GM12873 (cell line): ENCODE measurements around the gene KRT3.

Experiments
- TF ChIP-seq, protein P1 (sequence below): IDR thresholded peaks from 2 replicates; pipeline ENCODE4 v1.5.1; 2012; ENCODE audit warnings: low read depth, mild to moderate bottlenecking, moderate library complexity, low read length, control low read depth; ENCODE audit not compliant: insufficient read depth; ENCODE audit errors: missing control alignments

Gene KRT3

DNA sequence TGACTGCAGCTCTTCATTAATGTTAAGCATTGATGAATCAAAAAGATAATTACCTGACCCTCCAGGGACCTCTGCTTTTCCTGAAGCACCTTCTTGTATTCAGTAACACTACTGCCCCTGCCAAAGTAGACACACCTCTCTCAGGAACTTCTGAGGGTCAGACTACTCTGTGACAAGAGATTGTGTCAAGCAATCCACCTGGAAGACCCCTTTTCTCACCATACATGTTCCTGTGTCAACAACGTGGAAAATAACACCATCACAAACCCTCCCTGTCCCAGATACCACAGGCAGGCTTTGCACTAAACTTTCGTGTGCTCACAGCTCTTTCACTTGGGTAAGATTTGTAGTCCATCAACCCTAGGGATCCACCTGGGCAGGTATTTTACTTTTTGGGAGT, 31.9 kb downstream of the KRT3 start:
- TF ChIP-seq, protein P1, sequence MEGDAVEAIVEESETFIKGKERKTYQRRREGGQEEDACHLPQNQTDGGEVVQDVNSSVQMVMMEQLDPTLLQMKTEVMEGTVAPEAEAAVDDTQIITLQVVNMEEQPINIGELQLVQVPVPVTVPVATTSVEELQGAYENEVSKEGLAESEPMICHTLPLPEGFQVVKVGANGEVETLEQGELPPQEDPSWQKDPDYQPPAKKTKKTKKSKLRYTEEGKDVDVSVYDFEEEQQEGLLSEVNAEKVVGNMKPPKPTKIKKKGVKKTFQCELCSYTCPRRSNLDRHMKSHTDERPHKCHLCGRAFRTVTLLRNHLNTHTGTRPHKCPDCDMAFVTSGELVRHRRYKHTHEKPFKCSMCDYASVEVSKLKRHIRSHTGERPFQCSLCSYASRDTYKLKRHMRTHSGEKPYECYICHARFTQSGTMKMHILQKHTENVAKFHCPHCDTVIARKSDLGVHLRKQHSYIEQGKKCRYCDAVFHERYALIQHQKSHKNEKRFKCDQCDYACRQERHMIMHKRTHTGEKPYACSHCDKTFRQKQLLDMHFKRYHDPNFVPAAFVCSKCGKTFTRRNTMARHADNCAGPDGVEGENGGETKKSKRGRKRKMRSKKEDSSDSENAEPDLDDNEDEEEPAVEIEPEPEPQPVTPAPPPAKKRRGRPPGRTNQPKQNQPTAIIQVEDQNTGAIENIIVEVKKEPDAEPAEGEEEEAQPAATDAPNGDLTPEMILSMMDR = no peak

DNA sequence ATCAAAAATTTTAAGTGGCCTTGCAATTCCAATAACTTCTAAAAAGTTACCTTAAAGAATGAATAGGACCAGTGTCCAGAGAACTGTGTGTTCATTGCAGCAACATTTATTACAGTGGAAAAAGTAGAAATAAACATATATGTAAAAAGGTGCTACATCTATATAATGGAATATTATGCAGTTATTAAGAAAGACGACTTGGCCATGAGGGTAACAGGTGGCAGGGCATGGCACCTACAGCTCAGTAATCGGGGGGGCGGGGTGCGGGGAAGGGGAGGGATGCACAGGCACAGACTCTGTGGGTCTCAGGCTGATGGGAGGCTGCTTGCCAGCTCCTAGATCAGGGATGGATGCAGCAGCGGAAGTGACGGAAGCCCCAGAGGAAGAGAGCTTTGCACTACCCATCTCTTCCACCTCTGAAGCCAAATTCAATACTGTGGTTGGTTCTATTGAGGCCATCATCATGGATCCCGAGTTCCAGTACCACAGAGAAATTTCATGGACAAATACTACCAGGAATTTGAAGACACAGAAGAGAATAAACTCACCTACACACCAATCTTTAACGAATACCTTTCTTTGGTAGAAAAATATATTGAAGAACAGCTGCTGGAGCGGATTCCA, 32.8 kb downstream of the KRT3 start:
- TF ChIP-seq, protein P1 = no peak

DNA sequence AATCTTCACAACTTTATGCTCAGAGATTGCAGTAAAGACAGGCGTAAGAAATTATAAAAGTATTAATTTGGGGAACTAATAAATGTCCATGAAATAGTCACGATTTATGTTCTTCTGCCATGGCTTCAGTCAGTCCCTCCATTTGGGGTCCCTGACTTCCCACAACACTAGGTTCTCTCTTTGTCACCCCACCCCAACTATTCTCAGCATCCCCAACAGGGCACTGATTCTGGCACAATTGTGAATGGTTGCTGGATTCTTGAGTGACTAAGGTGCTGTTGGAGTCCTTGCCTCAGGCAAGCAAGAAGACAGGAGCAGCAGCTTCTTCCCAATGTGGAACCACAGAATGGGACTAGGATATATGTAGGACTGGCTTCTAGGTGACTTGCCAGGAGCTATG, 34.1 kb downstream of the KRT3 start:
- TF ChIP-seq, protein P1 = no peak

DNA sequence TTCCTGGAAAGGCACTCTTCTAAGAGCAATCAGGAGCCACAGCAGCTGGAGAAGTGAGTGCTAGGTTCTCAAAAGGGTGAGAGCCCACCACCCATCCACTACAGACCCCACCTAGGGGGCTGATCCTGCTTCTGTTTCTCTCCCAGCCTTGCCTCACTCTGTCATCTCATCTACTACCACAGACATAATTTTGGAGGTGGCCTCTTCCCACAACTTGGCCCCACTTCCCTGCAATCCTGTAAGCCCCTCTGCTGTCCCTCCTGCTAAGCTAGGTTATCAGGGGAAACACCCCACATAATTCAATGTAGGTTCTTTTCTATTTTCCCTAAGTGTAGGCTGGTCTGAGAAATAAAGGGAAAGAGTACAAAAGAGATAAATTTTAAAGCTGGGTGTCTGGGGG, 35.3 kb downstream of the KRT3 start:
- TF ChIP-seq, protein P1 = no peak

DNA sequence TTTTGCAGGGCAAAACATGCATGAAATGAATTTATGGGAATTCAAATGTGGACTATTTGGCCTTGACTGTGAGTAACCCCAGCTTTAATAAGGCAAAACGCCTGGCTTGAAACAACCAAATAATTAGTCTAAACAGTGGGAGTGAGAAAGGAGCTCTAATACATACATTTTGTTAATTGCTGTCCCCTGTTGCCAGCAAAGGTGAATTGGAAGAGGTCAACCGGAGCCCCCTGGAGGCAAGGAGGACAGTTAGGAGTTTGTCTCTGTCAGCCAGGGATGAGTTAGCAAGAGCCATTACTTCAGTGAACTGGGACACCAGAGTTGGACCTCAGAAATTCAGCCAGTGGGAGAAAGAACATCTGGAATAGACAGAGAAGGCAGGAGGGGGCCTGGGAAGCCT, 36.2 kb downstream of the KRT3 start:
- TF ChIP-seq, protein P1 = no peak

DNA sequence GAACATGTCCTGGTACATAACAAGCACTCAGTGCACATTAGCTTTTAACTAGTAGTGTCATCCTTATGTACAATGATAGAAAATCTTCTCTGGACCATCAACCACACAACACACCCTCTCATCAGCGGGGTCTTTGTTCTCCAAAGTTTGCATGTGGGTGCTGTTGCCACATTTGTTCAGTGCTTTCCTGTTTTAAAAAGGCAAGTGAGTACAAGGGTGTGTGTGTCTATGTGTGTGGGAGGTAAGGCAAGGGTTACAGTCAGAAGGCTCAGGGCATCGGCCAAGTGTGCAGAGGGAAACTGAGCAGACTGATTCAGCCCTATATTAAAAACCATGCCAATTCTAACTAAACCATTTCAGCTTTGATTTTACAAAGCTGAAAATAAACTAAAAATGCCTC, 36.7 kb downstream of the KRT3 start:
- TF ChIP-seq, protein P1 = no peak

DNA sequence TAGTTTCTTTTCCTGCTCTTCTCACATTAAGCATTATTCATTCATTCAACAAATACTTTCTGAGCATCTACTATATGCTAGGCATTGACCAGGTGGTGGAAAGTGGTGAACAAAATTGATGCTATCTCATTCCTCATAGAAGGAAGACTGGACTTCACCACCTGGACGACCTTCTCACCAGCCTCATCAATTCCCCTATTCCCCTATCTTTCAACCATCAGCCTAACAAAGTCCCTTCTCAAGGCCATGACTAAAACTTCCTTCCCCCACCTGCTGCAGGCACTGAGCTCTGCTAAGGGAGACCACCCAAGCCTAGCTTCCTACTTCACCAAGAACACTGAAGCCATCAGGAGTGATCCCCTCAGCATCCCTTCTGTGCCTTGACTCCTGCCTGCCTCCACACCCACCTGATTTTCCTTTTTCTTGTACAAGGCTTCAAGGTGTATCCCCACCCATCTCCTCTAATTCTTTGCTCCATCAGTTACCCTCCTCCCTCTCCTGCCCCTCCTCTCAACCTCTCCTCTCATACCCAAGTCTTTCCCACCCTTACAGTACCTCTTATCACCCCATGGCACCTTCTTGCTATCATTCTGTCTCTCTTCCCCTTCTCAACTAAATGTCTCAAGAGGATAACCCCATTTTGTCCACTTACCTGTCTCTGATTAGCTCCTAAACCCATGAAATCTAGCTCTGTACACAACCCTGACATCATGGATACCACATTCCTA, 38.3 kb downstream of the KRT3 start:
- TF ChIP-seq, protein P1 = no peak
